Activated naive CD4-positive, alpha-beta T cell treated with anti-CD3 and anti-CD28 coated beads for 36 hours (primary cell): Measurements from ENCODE around the gene TNFRSF8. TPM values are rescaled to one million over a fixed set of nuclear protein-coding genes. Genes with fewer than 3 reads are reported as not detected.
A peak's percentile ranks its signal among the peaks of the same experiment; 100 is the strongest.

Experiments used
- CTCF ChIA-PET: fragments of 350-600 bp; sonication (Branson Sonifier 250); formaldehyde crosslinking; loops from one replicate; lab custom pipeline; 2021; ENCODE audit warnings: antibody characterized with exemption; lab: Charles Lee
- DNase-seq: peaks from one replicate; pipeline ENCODE4 v3.0.0-alpha.2; 2020
- H3K27ac Mint-ChIP-seq: one replicate; pipeline ENCODE4 v1.8.0; 2021; ENCODE audit warnings: mild to moderate bottlenecking, mixed read lengths
- H3K27me3 Mint-ChIP-seq: one replicate; pipeline ENCODE4 v1.8.0; 2021; ENCODE audit warnings: low read depth, mixed read lengths
- H3K36me3 Mint-ChIP-seq: one replicate; pipeline ENCODE4 v1.8.0; 2021; ENCODE audit warnings: low read depth, mixed read lengths
- H3K4me1 Mint-ChIP-seq: one replicate; pipeline ENCODE4 v1.8.0; 2021; ENCODE audit warnings: low read depth, mixed read lengths
- H3K4me3 Mint-ChIP-seq: one replicate; pipeline ENCODE4 v1.8.0; 2021; ENCODE audit warnings: mild to moderate bottlenecking, moderate library complexity, mixed read lengths
- H3K9me3 Mint-ChIP-seq: one replicate; pipeline ENCODE4 v1.8.0; 2021; ENCODE audit warnings: mixed read lengths
- intact Hi-C: fragments of 100-400 bp; cut with micrococcal nuclease; formaldehyde crosslinking; loops from one replicate; pipeline ENCODE4 v1.15.1; 2023
- total RNA-seq, 2 experiments: library from RNA; stranded (reverse); gene quantifications; one replicate each; pipeline ENCODE4 v1.2.3, GENCODE V29; 2021

The TNFRSF8 gene
- total RNA-seq, 2 experiments from 2014 or later: 18.6 to 18.8 TPM

DNA sequence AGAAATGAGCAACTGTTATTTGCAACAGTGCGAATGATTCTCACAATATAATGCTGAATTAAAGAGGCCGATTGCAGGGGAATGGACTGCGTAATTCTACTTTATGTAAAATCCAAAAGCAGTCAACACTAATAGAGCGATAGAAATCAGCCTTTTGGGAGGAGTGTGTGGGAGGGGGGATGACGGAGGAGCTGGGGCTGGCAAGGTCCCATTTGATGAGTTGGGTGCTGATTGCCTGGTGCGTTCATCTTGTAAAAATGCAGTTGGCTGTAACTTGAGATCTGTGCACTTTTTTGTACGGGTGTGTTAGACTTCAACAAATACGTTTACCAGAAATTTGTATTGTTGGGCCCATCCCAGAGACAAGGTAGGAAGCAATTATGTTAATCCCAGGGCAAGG lies 20.7 kb downstream of the TNFRSF8 start:
- H3K27ac Mint-ChIP-seq: no peak overlapping the region
- peaks cover 34% of the 10 kb centered on the region for H3K4me1 Mint-ChIP-seq
- no peaks in the 10 kb centered on the region for H3K27me3 Mint-ChIP-seq
- intact Hi-C loops: no loop called here
- H3K36me3 Mint-ChIP-seq: peaks cover 21% of the 10 kb centered on the region
- no peak for DNase-seq
- CTCF ChIA-PET: interaction anchor here (0.5 kb wide), 1 partner anchor 70 kb away, joined by 3 read pairs; no protein-coding TSS in a partner anchor
- no peak overlapping the region for H3K4me3 Mint-ChIP-seq
- peaks cover 20% of the 10 kb centered on the region for H3K9me3 Mint-ChIP-seq

DNA sequence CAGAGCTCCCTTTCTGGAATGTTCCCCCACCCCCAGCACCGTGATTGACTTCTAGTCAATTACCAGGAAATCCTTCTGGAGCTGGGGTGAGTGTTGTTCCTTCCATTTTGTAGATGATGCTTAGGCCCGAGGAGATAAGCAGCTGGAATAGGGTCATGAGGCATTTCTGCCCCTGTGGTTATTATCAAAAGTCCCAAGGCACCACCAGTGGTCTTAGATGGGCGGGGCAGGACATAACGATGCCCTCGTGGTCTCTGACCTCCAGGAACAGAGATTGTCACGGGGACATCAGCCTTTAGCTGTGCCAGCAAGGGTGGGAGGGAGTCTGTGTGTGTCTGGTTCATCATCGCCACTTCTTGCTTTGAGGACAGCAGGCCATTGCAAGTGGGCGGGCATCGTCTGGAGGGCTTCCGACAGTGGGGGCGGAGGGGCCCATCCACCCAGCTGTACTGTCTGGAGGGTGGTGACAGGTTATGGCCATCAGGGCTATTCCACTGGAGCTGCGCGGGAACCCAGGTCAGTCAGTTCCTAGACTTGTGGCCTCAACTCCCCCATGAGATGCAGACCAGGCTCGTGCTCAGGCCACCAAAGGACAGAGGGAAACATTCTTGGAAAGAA lies 22.6 kb downstream of the TNFRSF8 start:
- no peak for DNase-seq
- H3K27ac Mint-ChIP-seq: no peak overlapping the region
- CTCF ChIA-PET: no interaction called here
- H3K4me3 Mint-ChIP-seq: no peak overlapping the region
- intact Hi-C loops: no loop called here
- no peaks in the 10 kb centered on the region for H3K27me3 Mint-ChIP-seq
- peaks cover 21% of the 10 kb centered on the region for H3K36me3 Mint-ChIP-seq
- H3K9me3 Mint-ChIP-seq: peaks cover 20% of the 10 kb centered on the region
- H3K4me1 Mint-ChIP-seq: peaks cover 41% of the 10 kb centered on the region

DNA sequence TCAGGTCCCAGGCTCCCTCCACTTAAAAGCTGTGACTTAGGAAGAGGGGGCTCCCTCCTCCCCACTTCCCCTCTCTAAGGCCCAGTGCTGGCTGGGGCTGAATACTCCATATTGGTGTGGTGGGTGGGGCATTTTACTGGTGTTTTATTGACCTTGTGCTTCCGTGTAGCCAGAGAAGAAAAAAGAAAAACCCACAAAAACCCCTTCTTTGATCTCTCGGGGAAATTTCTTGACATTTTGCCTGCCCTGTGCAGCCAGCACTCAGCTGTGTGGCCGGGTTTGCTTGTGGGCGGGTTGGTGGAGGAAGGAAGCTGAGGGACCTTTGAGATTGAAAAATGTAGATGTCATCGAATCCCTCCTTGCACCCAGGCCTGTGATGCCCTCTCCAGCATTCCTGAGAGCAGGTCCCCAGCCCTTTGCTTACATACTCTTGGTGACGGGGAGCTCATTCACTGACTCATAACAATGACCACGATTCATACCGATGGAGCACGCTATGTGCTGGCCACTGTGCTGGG lies 24.8 kb downstream of the TNFRSF8 start:
- Mint-ChIP-seq H3K27me3 (no peaks in the 10 kb centered on the region), H3K4me3 (no peak overlapping the region), H3K4me1 (peaks cover 34% of the 10 kb centered on the region), H3K36me3 (peaks cover 11% of the 10 kb centered on the region), H3K27ac (peak overlapping the region; percentile 76), H3K9me3 (peaks cover 9% of the 10 kb centered on the region)
- CTCF ChIA-PET: interaction anchor here (0.9 to 1.2 kb wide), 4 partner anchors 11 to 90 kb away, joined by 3 to 4 read pairs (median 4); no protein-coding TSS in a partner anchor
- intact Hi-C loops: loop anchor here (2.0 kb wide), 1 partner anchor 41 kb away; no protein-coding TSS in a partner anchor
- peak; percentile 77 for DNase-seq

DNA sequence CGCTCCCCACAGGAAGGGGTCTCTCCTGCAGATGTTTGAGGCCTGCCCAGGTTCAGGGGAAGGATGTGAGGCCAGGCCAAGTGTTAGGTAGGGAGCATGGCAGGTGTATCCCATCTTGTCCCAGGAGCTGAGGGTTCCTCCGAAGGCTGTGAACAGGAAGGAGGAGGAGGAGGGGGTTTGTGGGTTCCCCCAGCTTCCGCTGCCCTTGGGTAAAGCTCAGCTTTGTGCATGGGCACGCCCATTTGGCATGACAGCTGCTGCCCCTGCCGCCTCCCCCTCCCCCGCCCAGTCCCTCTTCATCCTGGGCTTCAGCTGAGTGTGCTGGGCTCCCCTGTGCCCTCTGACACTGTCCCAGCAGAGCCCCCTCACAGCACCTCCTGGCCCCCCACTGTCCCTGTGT lies 25.5 kb downstream of the TNFRSF8 start:
- Mint-ChIP-seq H3K27me3 (no peaks in the 10 kb centered on the region), H3K36me3 (peaks cover 12% of the 10 kb centered on the region), H3K4me3 (no peak overlapping the region), H3K4me1 (peaks cover 34% of the 10 kb centered on the region), H3K27ac (peak overlapping the region; percentile 76), H3K9me3 (peaks cover 6% of the 10 kb centered on the region)
- intact Hi-C loops: loop anchor here (2.0 kb wide), 1 partner anchor 42 kb away; no protein-coding TSS in a partner anchor
- DNase-seq: peak; percentile 71
- CTCF ChIA-PET: interaction anchor here (0.8 to 1.2 kb wide), 5 partner anchors 11 to 142 kb away, joined by 3 to 4 read pairs (median 3); no protein-coding TSS in a partner anchor

DNA sequence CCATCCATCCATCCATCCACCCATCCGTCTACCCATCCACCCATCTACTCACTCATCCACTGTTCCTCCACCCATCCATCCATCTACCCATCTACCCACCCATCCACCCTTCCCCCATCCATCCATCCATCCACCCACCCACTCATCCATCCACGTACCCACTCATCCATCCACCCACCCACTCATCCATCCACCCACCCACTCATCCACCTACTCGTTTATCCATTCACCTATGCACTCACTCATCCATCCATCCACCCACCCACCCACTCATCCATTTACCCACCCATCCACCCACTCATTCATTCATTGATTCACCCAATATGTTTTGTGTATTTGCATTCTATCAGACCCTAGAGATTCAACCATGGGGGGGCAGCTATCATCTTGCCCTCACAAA lies 27.2 kb downstream of the TNFRSF8 start:
- Mint-ChIP-seq H3K4me1 (peaks cover 34% of the 10 kb centered on the region), H3K36me3 (peaks cover 12% of the 10 kb centered on the region), H3K4me3 (no peak overlapping the region), H3K27me3 (no peaks in the 10 kb centered on the region), H3K27ac (no peak overlapping the region), H3K9me3 (peaks cover 6% of the 10 kb centered on the region)
- intact Hi-C loops: no loop called here
- CTCF ChIA-PET: no interaction called here
- no peak for DNase-seq

DNA sequence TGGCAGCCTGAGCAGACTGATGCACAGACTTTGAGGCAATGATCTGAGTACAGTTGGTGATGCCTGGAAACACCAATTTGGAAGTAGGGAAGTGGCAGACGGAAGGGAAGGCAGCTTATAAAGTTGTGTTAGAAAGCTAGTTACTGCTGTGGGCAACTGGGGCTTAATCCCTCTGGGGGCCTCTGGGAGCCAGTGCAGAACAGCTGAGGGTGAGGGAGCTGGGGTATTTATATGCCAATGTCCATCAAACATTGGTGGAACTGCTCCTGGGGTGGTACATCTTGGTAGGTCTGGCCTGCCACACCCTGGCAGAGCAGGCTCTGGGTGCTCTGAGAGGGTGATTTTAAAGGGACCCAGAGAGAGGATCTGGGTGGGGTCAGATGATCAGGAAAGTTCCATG lies 28.1 kb downstream of the TNFRSF8 start:
- Mint-ChIP-seq H3K27me3 (no peaks in the 10 kb centered on the region), H3K36me3 (peaks cover 12% of the 10 kb centered on the region), H3K4me3 (no peak overlapping the region), H3K27ac (no peak overlapping the region), H3K4me1 (peaks cover 34% of the 10 kb centered on the region), H3K9me3 (peaks cover 6% of the 10 kb centered on the region)
- intact Hi-C loops: no loop called here
- CTCF ChIA-PET: no interaction called here
- DNase-seq: no peak

DNA sequence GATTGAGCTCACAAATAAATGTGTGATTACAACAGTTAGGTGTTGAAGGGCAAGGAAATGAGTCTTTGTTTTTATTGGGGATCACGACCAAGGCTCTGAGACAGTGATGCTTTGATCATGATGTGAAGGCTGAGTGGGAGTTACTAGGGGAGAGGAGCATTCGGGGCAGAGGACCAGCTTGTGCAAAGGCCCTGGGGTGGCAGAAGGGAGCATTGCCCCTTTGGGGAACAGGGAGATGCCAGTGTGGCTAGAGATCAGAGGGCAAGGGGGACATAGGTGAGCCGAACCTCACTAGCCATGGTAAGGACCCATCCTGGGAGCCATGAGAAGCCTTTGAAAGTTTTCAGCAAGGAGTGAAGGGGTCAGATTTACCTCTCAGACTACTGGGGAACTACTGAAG lies 31.1 kb downstream of the TNFRSF8 start:
- CTCF ChIA-PET: interaction anchor here (0.9 to 1.3 kb wide), 2 partner anchors 15 to 21 kb away, joined by 3 to 4 read pairs; no protein-coding TSS in a partner anchor
- peaks cover 6% of the 10 kb centered on the region for H3K36me3 Mint-ChIP-seq
- peaks cover 12% of the 10 kb centered on the region for H3K4me1 Mint-ChIP-seq
- H3K27me3 Mint-ChIP-seq: no peaks in the 10 kb centered on the region
- no peak overlapping the region for H3K4me3 Mint-ChIP-seq
- intact Hi-C loops: no loop called here
- no peak for DNase-seq
- H3K27ac Mint-ChIP-seq: no peak overlapping the region
- H3K9me3 Mint-ChIP-seq: no peaks in the 10 kb centered on the region

DNA sequence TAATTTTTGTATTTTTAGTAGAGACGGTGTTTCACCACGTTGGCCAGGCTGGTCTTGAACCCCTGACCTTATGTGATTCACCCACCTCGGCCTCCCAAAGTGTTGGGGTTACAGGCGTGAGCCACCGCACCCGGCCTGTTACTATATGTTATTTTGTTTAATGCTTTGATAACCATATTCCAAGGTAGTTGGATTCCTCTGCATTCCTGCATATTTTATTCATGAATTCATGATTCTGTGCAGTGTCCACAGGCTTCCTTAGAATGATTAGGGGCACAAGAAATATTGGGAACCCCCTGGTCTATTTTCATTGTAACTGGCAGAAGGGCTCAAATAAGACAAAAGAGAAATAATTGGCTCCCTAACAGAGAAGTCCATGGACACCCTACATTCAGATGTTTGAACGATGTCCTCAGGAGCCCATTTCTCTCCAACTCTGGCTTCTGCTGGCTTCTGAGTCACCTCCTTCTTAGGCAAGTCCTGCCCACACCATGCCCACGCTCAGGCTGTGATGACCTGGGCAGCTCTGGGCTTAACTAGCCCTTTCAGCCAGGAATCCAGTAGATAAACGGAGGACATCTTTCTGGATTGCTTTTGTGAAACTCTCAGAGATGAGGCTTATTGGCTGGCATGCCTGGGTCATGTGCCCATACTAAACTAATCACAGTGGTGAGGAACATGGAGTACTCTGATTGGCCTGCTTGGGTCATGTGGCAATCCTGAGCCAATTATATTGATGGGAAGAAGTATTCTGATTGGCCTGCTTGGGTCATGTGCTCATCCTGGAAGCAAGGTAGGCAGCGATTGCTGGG lies 32.6 kb downstream of the TNFRSF8 start:
- intact Hi-C loops: no loop called here
- Mint-ChIP-seq H3K4me1 (peaks cover 1% of the 10 kb centered on the region), H3K4me3 (no peak overlapping the region), H3K27ac (no peak overlapping the region), H3K9me3 (no peaks in the 10 kb centered on the region), H3K36me3 (peaks cover 6% of the 10 kb centered on the region), H3K27me3 (no peaks in the 10 kb centered on the region)
- CTCF ChIA-PET: interaction anchor here (0.6 to 1.3 kb wide), 2 partner anchors 16 to 113 kb away, joined by 3 to 4 read pairs; no protein-coding TSS in a partner anchor
- DNase-seq: no peak

DNA sequence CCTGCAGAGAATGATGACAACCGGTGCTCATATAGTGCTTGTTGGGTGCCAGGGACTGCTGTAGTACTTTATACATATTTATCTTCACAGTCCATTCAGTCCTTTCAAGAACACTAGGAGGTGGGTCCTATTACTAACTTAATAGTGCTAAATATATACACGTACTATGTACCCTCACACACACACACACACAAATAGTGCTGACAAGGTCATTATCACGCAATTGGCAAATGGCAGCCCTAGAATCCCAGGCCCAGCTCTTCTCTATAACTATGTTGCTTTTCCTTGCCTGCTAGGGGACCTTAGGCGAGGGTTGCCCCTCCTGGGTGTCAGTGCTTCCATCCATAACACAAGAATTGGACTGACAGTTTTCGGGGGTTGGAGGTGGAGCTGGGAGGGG lies 33.5 kb downstream of the TNFRSF8 start:
- CTCF ChIA-PET: interaction anchor here (1.5 kb wide), 1 partner anchor 11 kb away, joined by 4 read pairs; no protein-coding TSS in a partner anchor
- DNase-seq: no peak
- intact Hi-C loops: no loop called here
- H3K27ac Mint-ChIP-seq: no peak overlapping the region
- H3K4me1 Mint-ChIP-seq: no peaks in the 10 kb centered on the region
- no peak overlapping the region for H3K4me3 Mint-ChIP-seq
- H3K27me3 Mint-ChIP-seq: no peaks in the 10 kb centered on the region
- peaks cover 6% of the 10 kb centered on the region for H3K36me3 Mint-ChIP-seq
- no peaks in the 10 kb centered on the region for H3K9me3 Mint-ChIP-seq

DNA sequence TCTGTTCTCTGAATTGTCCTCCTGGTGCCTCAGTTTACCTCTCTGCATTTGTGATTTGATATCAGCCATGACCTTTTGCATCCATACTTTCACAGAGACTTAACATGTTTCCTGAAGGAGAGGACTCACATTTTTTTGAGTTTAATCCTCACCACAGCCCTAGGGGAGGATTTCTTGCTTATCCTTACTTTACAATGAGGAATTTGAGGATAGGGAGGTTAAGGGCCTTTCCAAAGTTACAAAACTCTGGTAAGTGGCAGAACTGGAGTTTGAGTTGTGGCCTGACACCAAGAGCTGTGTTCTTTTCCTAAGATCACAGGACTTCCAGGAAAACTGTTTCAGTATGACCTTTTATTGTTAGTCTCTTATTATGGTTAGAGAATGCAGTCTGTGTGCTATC lies 34.2 kb downstream of the TNFRSF8 start:
- H3K4me1 Mint-ChIP-seq: no peaks in the 10 kb centered on the region
- no peaks in the 10 kb centered on the region for H3K27me3 Mint-ChIP-seq
- no peak overlapping the region for H3K4me3 Mint-ChIP-seq
- no peak for DNase-seq
- peaks cover 6% of the 10 kb centered on the region for H3K36me3 Mint-ChIP-seq
- H3K27ac Mint-ChIP-seq: no peak overlapping the region
- intact Hi-C loops: no loop called here
- CTCF ChIA-PET: interaction anchor here (1.5 kb wide), 1 partner anchor 10 kb away, joined by 4 read pairs; no protein-coding TSS in a partner anchor
- H3K9me3 Mint-ChIP-seq: no peaks in the 10 kb centered on the region

DNA sequence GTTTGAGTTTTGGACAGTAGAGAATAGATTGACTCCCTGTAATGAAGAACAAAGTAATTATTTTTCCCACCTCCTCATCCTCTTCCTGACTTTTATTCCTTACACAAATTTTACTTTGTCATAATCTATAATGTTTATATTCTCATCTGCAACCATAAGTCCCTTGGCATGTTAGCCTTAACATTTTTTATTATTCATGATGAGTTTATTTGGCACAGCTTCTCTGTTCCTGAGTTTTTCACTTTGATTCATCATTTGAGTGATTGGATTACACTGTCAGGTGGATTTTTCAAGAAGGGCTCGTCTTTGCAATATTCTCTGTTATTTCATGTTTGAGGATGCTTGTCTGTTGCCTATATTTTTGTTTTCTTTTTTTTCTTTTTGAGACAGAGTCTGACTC lies 35.7 kb downstream of the TNFRSF8 start:
- H3K9me3 Mint-ChIP-seq: no peaks in the 10 kb centered on the region
- no peak overlapping the region for H3K27ac Mint-ChIP-seq
- H3K27me3 Mint-ChIP-seq: no peaks in the 10 kb centered on the region
- CTCF ChIA-PET: interaction anchor here (0.9 kb wide), 2 partner anchors 10 to 98 kb away, joined by 4 read pairs; no protein-coding TSS in a partner anchor
- DNase-seq: no peak
- H3K36me3 Mint-ChIP-seq: peaks cover 5% of the 10 kb centered on the region
- H3K4me1 Mint-ChIP-seq: peaks cover 2% of the 10 kb centered on the region
- intact Hi-C loops: no loop called here
- H3K4me3 Mint-ChIP-seq: no peak overlapping the region

DNA sequence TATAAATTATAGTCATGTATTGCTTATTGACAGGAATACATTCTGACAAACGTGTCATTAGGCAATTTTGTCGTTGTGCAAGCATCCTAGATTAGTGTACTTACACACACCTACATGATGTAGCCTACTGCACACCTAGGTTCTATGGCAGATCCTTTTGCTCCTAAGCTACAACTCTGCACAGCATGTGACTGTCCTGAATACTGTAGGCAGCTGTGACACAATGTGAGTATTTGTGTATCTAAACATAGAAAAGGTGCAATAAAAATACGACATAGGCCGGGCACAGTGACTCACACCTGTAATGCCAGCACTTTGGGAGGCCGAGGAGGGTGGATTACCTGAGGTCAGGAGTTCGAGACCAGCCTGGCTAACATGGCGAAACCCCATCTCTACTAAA lies 36.5 kb downstream of the TNFRSF8 start:
- CTCF ChIA-PET: interaction anchor here (0.6 to 1.7 kb wide), 4 partner anchors 11 to 97 kb away, joined by 3 to 6 read pairs (median 4); no protein-coding TSS in a partner anchor
- intact Hi-C loops: no loop called here
- Mint-ChIP-seq H3K36me3 (peaks cover 5% of the 10 kb centered on the region), H3K27me3 (no peaks in the 10 kb centered on the region), H3K27ac (no peak overlapping the region), H3K4me3 (no peak overlapping the region), H3K9me3 (no peaks in the 10 kb centered on the region), H3K4me1 (peaks cover 2% of the 10 kb centered on the region)
- no peak for DNase-seq
